K562 (cell line): Measurements from ENCODE around the gene PEAR1. TPM values are rescaled to one million over a fixed set of nuclear protein-coding genes. Genes with fewer than 3 reads are reported as not detected.
A peak's percentile ranks its signal among the peaks of the same experiment; 100 is the strongest.

Source experiments
- ATF7 ChIP-seq: fragments of 450-650 bp; IDR thresholded peaks from 2 replicates; pipeline ENCODE4 v1.7.1; 2014; ENCODE audit warnings: mild to moderate bottlenecking, moderate library complexity
- CBX2 ChIP-seq: fragments of 200-600 bp; sonication (generic); IDR thresholded peaks from one replicate; pipeline ENCODE4 v1.6.1; 2012; ENCODE audit warnings: mild to moderate bottlenecking, low read length, inconsistent platforms; ENCODE audit not compliant: insufficient read depth, poor library complexity, severe bottlenecking
- DACH1 ChIP-seq: fragments of 450-650 bp; IDR thresholded peaks from 2 replicates; pipeline ENCODE4 v1.6.1; 2018; ENCODE audit not compliant: partially characterized antibody
- GTF2B ChIP-seq: IDR thresholded peaks from 2 replicates; pipeline ENCODE4 v1.6.1; 2011; ENCODE audit not compliant: insufficient read length; ENCODE audit errors: extremely low read depth
- IRF9 ChIP-seq: fragments of 450-650 bp; IDR thresholded peaks from 2 replicates; pipeline ENCODE4 v1.6.1; 2016; ENCODE audit warnings: missing biosample characterization, missing genetic modification characterization
- KLF13 ChIP-seq: fragments of 450-650 bp; IDR thresholded peaks from 2 replicates; pipeline ENCODE4 v1.6.1; 2016; ENCODE audit warnings: missing genetic modification characterization, low read depth, mild to moderate bottlenecking, missing compliant biosample characterization, moderate library complexity, borderline replicate concordance
- NR2C1 ChIP-seq, 2 experiments: fragments of 450-650 bp; IDR thresholded peaks; 2 replicates each; pipeline ENCODE4 v1.6.1; 2017; ENCODE audit warnings: mild to moderate bottlenecking in 2 of 2, antibody characterized with exemption in 1 of 2, inconsistent platforms in 1 of 2, missing compliant biosample characterization in 1 of 2, missing genetic modification characterization in 1 of 2
- XRCC4 ChIP-seq: IDR thresholded peaks from one replicate; pipeline ENCODE4 v1.6.1; 2011; ENCODE audit not compliant: insufficient read depth, insufficient read length; ENCODE audit errors: extremely low read depth
- ZBTB17 ChIP-seq: fragments of 450-650 bp; formaldehyde crosslinking; IDR thresholded peaks from 2 replicates; pipeline ENCODE4 v1.4.0; 2020; ENCODE audit warnings: mild to moderate bottlenecking
- ZC3H4 ChIP-seq: sonication (generic); formaldehyde crosslinking; IDR thresholded peaks from 2 replicates; pipeline ENCODE4 v1.9.0; 2021; ENCODE audit warnings: missing genetic modification reagents, borderline replicate concordance
- ZFX ChIP-seq: sonication (generic); formaldehyde crosslinking; IDR thresholded peaks from 2 replicates; pipeline ENCODE4 v1.8.0; 2022; ENCODE audit warnings: mild to moderate bottlenecking, missing genetic modification reagents, moderate library complexity
- ZNF121 ChIP-seq: sonication (generic); formaldehyde crosslinking; conservative IDR thresholded peaks from 2 replicates; pipeline ENCODE4 v1.8.0; 2022; ENCODE audit warnings: missing genetic modification reagents
- ZNF282 ChIP-seq: sonication (generic); formaldehyde crosslinking; IDR thresholded peaks from 2 replicates; pipeline ENCODE4 v1.8.1; 2023; ENCODE audit warnings: missing genetic modification reagents
- polyA plus RNA-seq, 8 experiments: library from polyadenylated mRNA; depleted of rRNA in 4 of 8; stranded (reverse) in 5 of 8; unstranded in 3 of 8; fragments of >200 nt; fragmentation: Nextera tagmentation in 2 of 8; fragmentation: Illumina TruSeq in 1 of 8; extraction: Ambion mirVana in 2 of 8; extraction: Trizol in 1 of 8; gene quantifications; 2 replicates each; pipeline versions ENCODE4 v1.2.1 to v1.2.3, GENCODE V29; 2011 to 2014; ENCODE audit warnings: inconsistent platforms in 1 of 8, missing spikeins in 1 of 8
- total RNA-seq, 7 experiments: library from RNA; depleted of rRNA in 6 of 7; stranded (reverse); fragments of >200 nt in 6 of 7; fragmentation: Illumina TruSeq in 2 of 7; extraction: Trizol in 2 of 7; gene quantifications; 2 replicates each; pipeline versions ENCODE4 v1.2.1 to v1.2.3, GENCODE V29; 2011 to 2021; ENCODE audit warnings: low replicate concordance in 1 of 7
- TF ChIP-seq, protein P1 (sequence below): sonication (generic); formaldehyde crosslinking; IDR thresholded peaks from 2 replicates; pipeline ENCODE4 v1.4.0; 2020; ENCODE audit warnings: mild to moderate bottlenecking, missing genetic modification reagents
- TF ChIP-seq, protein P2 (sequence below), 2 experiments: fragments of 200-800 bp in 1 of 2; sonication (Bioruptor generic) in 1 of 2; sonication (generic) in 1 of 2; formaldehyde crosslinking in 1 of 2; IDR thresholded peaks in 1 of 2; conservative IDR thresholded peaks in 1 of 2; 2 replicates each; pipeline versions ENCODE4 v1.5.0 to v1.6.1; 2016 to 2020; ENCODE audit warnings: missing compliant biosample characterization in 1 of 2, missing genetic modification characterization in 1 of 2, missing genetic modification reagents in 1 of 2
- TF ChIP-seq, protein P3 (sequence below): fragments of 250-450 bp; sonication (Bioruptor Pico); IDR thresholded peaks from 2 replicates; pipeline ENCODE4 v1.5.0; 2021; ENCODE audit warnings: mild to moderate bottlenecking, moderate library complexity
- TF ChIP-seq, protein P4 (sequence below): fragments of 250-450 bp; sonication (Bioruptor Pico); IDR thresholded peaks from 2 replicates; pipeline ENCODE4 v1.9.0; 2021; ENCODE audit warnings: mild to moderate bottlenecking

Gene PEAR1
- total and polyA plus RNA-seq, 9 of the 15 experiments (the other 6 are each of a cell fraction or from before 2014, with no cell fraction given) = 0.87 to 13.9 (median 6.1) TPM

- TF ChIP-seq, protein P1, sequence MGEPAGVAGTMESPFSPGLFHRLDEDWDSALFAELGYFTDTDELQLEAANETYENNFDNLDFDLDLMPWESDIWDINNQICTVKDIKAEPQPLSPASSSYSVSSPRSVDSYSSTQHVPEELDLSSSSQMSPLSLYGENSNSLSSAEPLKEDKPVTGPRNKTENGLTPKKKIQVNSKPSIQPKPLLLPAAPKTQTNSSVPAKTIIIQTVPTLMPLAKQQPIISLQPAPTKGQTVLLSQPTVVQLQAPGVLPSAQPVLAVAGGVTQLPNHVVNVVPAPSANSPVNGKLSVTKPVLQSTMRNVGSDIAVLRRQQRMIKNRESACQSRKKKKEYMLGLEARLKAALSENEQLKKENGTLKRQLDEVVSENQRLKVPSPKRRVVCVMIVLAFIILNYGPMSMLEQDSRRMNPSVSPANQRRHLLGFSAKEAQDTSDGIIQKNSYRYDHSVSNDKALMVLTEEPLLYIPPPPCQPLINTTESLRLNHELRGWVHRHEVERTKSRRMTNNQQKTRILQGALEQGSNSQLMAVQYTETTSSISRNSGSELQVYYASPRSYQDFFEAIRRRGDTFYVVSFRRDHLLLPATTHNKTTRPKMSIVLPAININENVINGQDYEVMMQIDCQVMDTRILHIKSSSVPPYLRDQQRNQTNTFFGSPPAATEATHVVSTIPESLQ (CRISPR knock-in tag) = no peak
- TF ChIP-seq IRF9 (tag) (no peak), ZBTB17 (CRISPR knock-in tag) (no peak), ZNF121 (CRISPR knock-in tag) (no peak), NR2C1 (IDR thresholded peaks at IDR 0.05) (no peak), NR2C1 (tag; IDR thresholded peaks at IDR 0.05) (peak; percentile 59; the same call in 1 of the 2 replicates), ZFX (peak; percentile 61), CBX2 (no peak), GTF2B (no peak), XRCC4 (no peak), ZNF282 (CRISPR knock-in tag) (no peak), ATF7 (peak; percentile 26; the same call in 1 of the 2 replicates), DACH1 (no peak), ZC3H4 (CRISPR knock-in tag) (no peak), KLF13 (tag) (no peak)
- TF ChIP-seq, protein P2, sequence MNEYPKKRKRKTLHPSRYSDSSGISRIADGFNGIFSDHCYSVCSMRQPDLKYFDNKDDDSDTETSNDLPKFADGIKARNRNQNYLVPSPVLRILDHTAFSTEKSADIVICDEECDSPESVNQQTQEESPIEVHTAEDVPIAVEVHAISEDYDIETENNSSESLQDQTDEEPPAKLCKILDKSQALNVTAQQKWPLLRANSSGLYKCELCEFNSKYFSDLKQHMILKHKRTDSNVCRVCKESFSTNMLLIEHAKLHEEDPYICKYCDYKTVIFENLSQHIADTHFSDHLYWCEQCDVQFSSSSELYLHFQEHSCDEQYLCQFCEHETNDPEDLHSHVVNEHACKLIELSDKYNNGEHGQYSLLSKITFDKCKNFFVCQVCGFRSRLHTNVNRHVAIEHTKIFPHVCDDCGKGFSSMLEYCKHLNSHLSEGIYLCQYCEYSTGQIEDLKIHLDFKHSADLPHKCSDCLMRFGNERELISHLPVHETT (CRISPR knock-in tag; conservative IDR thresholded peaks at IDR 0.05 in 1 of 2, IDR thresholded peaks at IDR 0.05 in 1 of 2) = no peak; a peak in 1 of 4 replicates
- TF ChIP-seq, protein P3, sequence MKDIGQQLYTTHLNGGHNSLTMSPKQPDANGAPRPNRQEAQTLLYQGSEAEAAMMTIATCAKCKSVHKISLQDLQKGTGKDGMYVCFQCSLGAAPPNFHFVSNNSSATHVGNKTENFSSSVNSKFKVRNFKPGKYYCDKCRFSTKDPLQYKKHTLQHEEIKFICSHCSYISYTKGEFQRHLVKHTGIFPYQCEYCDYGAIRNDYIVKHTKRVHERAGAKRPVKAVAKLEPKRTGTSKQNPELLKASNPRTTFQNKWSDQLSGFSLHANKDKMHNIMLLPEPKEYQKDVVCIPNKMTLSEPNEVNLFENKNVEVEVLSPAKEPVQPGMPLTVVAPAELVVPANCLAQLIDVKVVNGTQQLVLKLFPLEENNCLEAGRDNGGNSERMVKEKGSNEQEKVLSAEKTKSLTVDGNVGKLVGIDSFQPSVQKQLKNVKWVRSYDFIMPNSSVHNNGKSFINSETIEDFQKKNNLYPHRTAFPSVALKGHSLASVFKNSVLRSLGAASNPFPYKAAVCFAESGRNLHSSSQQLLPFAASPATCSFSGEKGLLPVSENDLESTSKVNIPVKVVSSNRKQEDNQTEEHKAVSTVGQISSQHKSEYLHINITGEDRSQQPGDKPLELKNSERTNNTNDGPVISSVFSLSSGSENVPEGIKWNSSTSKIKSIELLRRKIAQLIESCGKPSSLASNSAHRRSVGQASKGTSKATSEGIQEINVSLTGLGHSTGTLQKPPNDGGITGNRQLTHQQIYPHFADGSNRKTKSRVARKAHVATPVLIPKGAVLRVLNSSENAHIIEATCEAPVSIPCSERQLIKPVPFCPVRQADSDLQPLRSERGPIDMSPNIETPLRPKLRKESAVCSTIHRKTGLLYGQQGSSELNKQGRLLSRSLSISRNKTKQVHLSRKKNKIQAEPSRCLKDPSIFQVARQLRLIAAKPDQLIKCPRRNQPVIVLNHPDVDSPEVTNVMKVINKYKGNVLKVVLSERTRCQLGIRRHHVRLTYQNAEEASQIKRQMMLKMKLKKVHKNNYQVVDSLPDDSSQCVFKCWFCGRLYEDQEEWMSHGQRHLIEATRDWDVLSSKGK (CRISPR knock-in tag) = no peak
- TF ChIP-seq, protein P4, sequence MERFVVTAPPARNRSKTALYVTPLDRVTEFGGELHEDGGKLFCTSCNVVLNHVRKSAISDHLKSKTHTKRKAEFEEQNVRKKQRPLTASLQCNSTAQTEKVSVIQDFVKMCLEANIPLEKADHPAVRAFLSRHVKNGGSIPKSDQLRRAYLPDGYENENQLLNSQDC = no peak
Measured at GRCh38 chr1:156894711-156895454, 1.4 kb downstream of the PEAR1 start (continued).
